DMS 273 (cell line): Measurements from ENCODE around the gene PARP11.

Source experiments
- DNase-seq: peaks from one replicate; lab custom pipeline; 2025; ENCODE audit not compliant: unreplicated experiment; lab: John Stamatoyannopoulos, UW

The PARP11 gene, protein sequence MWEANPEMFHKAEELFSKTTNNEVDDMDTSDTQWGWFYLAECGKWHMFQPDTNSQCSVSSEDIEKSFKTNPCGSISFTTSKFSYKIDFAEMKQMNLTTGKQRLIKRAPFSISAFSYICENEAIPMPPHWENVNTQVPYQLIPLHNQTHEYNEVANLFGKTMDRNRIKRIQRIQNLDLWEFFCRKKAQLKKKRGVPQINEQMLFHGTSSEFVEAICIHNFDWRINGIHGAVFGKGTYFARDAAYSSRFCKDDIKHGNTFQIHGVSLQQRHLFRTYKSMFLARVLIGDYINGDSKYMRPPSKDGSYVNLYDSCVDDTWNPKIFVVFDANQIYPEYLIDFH

DNA sequence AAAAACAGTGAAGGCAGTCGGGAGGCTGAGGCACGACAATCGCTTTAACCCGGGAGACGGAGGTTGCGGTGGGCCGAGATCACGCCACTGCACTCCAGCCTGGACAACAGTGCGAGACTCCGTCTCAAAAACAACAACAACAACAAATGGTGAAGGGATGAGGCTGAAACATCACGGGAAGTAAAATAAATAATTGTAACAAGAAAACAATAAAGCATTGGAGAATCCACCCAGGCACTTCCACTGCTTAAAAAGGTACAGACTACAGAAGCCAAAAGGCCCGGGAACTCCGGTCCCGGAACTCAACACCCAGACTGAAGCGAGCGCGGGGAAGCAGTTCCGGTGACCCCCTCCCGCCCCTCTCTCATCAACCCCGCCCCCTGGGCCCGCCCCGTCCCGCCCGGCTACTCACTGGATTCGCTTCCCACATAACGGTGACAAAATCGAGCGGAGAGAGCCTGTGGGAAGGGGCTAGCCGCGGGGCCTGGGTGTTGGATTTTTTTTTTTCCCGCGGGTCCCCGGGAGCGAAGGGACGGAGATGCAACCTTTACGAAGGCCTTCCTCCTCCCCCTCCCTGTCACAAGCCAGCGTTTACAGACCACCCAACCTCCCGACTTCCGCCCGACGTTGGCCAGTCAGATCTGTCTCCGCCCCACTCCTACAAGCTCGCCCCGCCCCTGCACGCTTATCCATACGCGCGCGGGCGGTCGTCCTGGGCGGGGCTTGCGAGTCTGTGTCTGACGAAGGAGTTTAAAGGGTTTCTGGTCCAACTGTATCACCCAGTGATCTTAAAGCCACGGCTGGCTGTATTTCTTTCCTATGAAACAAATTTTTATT, at the start of gene PARP11:
Gene PARP11, minus strand, starts transcription at position 600 of the 837 bp plus-strand sequence. Its CDS starts 170 bp downstream, at position 430.
- peak; percentile 95 for DNase-seq

GRCh38 chr12:3922033-3922432, 48.8 kb upstream of the PARP11 start:
- DNase-seq: no peak

GRCh38 chr12:3921526-3921925, 48.3 kb upstream of the PARP11 start:
- DNase-seq: no peak

- no peak for DNase-seq
These were observed 47.9 kb upstream of the PARP11 start for GRCh38 chr12:3921151-3921471.

DNA sequence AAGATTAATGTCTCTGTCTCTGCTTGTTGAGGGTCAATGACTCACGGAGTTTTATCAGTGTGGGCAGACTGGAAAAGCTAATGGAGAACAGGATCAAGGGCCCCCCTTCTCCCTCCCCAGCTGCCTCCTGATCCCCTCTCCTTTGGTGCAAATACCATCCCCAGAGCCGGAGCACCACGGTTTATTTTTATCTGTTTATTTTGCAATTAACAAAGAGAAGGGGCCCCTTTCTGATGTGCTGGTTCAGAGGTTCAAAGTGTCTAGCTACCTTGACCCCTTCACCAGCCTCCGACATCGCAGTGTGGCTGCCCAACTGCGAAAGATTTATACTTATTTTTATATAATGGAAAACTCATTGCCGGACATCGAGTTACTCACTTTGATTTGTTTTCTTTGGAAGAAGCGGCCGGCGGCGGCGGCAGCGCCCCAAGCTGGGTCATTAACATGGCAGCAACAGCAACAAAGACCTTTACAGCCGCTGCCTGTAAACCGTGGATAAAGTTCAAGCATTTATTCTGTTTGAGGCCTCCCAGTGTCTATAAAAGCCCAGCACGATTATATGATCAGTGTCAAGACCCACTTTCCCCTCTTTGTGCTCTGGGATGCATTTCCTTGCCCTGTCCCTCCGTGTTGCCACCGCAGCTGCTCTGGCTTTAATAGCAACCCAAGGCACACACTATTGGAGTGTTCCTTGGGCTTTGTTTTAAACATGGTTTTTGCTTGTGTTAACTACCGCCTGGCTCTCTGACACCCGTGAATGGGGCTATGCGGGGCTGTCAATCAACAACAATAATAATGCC, 47.4 kb upstream of the PARP11 start:
- DNase-seq: no peak

DNA sequence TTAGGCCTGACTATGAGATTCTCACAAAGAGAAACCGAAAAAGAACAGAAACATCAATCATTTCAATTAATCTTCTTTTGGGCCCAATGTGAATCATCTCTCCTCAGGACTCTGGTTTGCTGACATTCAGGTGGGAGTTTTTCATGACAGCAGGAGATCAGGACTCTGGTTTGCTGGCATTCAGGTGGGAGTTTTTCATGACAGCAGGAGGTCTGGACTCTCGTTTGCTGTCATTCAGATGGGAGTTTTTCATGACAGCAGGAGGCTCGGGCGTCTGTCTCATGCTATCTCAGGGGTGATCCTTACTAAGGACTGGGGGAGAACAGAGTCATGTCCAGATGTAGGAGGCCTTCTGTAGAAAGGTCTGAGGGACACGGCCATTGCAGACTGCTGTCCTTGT, 40.1 kb upstream of the PARP11 start:
- no peak for DNase-seq

- no peak for DNase-seq
These were observed 39.7 kb upstream of the PARP11 start for GRCh38 chr12:3912863-3913262.

GRCh38 chr12:3911409-3911808, 38.2 kb upstream of the PARP11 start:
- no peak for DNase-seq

- DNase-seq: no peak
These were observed 32.5 kb upstream of the PARP11 start for GRCh38 chr12:3905664-3906063.

- DNase-seq: no peak
These were observed 31.8 kb upstream of the PARP11 start for GRCh38 chr12:3904999-3905398.

- DNase-seq: no peak
These were observed 29.7 kb upstream of the PARP11 start for GRCh38 chr12:3902921-3903320.

DNA sequence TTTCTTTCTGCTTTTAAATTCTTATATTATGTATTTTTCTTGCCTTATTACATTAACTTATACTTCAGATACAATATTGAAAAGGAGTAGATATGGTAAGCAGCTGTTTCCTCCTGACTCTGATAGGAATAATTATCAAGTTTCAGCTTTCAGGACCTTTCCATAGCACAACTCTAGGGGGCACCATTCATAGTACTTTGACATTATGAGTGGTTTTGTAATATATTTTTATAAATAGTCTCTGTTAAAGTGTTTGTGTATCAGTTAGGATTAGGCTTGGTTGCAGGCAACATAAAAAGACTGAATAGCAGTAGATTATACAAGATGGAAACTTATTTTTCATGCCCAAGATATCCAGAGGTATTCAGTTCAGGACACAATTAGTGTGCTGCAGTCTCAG, 27.9 kb upstream of the PARP11 start:
- no peak for DNase-seq

DNA sequence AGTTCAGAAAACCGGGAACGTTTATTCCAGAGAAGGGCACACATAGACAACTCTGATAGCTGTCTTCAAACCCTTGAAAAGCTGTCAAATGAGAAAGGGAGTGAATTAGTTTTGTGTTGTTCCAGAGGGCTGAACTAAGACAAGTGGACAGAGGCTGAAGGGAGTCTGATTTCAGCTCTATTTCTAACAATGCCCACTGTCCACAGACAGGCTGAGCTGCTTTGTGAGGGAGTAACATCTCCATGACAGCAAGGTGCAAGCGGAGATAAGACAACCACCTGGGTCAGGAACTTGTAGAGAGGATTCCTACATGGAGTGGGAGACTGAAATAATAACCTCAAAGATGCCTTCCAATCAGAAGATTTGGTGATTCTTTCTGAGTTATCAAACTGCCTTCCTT, 25.6 kb upstream of the PARP11 start:
- no peak for DNase-seq

DNA sequence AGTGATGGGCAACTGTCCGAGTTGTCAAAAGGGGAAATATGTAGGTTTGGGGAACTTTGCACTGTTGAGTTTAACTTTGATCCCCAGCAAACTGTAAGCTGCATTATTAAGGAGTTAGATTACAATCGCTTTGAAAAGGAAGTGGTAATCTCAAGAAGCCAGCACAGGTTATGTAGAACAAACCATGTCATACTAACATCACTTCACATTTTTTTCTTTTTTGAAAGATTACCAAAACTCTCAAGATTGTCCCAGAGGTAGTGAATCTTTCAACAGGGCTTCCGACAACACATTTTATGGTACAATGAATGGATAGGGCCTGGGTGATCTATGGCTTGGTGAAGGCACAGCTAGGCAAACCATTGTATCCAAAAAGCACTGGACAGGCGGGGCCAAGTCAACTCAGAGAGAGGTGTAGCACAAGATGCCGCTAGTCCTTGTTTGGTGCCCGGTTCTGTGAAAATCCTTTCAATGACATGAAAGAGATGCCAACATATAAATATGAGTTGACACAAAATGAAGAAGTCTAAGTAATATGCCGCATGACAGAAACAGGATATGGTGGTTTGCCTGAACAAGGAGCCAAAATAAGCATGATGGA, 24.3 kb upstream of the PARP11 start:
- no peak for DNase-seq

GRCh38 chr12:3896801-3897351, 23.7 kb upstream of the PARP11 start:
- no peak for DNase-seq

DNA sequence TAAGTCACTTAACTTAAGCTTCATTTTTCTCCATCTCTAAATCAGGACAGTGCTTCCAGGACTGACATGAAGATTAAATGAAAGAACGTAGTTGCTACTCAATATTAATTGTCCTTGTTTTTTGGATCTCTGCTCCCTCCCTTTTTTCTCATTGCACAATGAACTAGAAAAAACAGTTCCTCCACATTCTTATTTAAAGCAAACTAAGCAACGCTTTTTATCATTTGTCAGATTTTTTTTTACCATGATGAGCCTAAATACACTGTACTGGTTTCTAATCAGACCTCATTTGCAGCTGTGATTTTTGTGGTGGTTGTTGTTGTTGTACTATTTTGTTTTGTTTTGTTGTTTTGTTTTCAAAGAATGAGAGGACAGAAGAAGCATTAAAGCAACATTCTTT, 23.2 kb upstream of the PARP11 start:
- no peak for DNase-seq

DNA sequence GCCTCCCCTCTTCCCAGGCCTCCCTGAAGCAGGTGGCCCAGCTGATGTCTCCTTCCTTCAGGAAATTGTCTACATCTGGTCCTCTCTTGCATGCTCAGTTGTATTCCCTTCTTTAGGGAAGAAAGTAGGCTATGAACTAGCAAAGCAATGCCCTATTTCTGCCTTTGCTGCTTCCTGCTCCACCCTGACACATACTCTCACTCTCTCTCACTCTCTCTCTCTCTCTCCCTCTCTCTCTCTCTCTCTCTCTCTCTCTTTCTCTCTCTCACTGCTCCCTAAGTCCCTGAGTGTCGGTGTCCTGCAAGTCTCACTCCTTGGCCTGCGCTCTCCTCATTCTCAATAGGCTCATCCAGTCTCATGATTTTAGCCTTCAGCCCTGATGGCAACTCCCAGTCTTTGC, 19.4 kb upstream of the PARP11 start:
- DNase-seq: no peak

DNA sequence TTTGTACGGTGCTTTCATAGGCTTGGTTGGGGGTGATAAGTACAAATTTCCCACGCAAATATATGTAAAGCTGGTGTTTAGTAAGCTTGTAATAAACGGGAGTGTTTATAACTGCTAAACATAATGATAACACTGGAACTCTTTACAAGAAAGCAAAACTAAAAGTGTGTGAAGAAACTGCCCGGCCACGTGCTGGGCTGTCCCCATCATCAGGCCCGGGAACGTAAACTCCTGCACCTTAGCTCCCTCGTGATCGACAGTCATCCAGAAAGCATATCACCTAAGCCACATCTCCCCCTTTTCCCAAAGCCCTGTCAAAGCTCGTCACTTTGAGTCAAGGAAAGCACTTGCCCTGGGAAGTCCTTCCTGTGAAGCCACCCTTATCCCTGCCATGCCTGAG, 18.0 kb upstream of the PARP11 start:
- DNase-seq: no peak

DNA sequence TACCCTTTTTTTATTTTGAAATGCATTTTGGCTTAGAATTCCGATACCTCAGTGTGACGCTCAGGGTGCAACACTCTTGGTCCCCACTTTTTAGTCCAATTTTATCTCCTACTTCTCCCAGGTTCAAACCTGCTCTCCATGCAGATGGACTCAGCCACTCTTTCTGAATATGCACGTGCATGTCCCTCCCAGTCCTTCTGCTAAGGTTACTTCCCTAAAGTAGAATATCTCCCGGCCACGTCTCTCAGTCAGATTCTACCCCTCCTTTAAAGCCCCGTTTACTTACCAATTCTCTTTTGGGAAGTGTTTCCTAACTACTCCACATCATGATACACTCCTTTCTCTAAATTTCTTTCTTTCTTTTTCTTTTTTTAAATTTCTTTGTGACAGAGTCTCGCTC, 15.5 kb upstream of the PARP11 start:
- no peak for DNase-seq

- peak; percentile 42 for DNase-seq
These were observed 12.3 kb upstream of the PARP11 start for GRCh38 chr12:3885277-3886094.
